ENCODE data around the gene B2M.
"Not testable (repeated sequence)": the region's sequence is repeated elsewhere in the genome, so short reads cannot be mapped to it uniquely, and the experiment has no call there.

Gene B2M

DNA sequence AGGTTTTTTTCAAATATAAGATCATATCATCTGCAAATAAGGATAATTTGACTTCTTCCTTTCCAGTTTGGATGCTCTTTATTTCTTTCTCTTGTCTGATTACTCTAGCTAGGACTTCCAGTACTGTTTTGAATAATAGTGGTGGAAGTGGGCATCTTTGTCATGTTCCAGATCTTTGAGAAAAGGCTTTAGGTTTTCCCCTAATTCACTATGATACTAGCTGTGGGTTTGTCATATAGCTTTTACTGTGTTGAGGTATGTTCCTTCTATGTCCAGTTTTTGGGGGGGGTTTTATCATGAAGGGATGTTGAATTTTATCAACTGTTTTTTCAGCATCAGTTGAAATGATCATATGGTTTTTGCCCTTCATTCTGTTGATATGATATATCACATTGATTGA is 10.6 kb upstream of the B2M start:
- not testable (repeated sequence) for DNase-seq

DNA sequence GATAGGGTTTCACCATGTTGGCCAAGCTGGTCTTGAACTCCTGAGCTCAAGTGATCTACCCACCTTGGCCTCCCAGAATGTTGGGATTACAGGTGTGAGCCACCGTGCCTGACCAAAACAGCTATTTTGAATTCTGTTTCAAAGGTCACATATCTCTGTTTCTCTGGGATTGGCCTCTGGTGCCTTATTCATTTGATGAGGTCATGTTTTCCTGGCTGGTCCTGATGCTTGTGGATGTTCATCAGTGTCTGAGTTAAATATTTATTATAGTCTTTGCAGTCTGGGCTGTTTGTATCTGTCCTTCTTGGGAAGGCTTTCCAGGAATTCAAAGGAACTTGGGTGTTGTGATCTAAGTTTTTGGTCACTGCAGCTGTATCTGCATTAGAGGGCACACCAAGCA is 5.3 kb upstream of the B2M start:
- DNase-seq = no peak

DNA sequence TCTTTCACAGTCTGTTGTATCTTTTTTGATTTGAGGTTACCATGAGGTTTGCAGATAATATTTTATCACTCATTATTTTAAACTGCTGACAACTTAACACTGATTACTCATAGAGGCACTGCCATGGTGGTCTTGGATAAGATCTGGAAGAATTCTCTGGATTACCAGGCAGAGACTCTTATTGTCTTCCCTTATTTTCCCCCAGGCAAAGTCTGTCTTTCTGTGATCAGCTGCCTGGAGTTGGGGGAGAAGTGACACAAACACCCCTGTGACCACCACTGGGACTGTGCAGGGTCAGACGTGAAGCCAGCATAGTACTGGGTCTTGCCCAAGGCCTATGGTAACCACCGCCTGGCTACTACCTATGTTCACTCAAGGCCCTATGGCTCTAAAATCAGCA is 4.9 kb upstream of the B2M start:
- no peak for DNase-seq

DNA sequence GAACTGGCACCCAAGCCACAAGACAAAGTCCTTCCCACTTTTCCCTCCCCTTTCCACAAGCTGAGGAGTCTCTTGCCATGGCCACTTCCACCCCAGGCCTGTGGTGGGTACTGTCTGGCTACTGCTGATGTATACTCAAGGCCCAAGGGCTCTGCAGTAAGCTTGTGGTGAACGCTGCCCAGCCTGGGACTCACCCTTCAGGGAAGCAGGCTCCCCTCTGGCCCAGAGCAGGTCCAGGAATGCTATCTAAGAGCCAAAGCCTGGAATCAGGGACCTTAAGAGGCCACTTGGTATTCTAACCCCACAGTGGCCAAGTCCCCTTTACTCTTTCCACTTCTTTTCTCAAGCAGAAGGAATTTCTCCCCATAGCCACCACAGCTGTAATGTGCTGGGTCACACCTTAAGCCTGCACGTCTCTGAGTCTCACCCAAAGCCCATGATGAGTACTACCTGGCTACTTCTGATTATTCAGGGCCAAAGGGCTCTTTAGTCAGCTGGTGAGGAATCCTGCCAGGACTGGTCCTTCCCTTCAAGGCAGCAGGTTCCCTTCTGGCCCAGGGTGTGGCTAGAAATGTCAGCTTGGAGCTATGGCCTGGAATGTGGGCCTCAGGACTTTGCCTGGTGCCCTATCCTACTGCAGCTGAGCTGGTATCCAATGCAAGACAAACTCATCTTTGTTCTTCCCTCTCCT is 4.2 kb upstream of the B2M start:
- no peak for DNase-seq

DNA sequence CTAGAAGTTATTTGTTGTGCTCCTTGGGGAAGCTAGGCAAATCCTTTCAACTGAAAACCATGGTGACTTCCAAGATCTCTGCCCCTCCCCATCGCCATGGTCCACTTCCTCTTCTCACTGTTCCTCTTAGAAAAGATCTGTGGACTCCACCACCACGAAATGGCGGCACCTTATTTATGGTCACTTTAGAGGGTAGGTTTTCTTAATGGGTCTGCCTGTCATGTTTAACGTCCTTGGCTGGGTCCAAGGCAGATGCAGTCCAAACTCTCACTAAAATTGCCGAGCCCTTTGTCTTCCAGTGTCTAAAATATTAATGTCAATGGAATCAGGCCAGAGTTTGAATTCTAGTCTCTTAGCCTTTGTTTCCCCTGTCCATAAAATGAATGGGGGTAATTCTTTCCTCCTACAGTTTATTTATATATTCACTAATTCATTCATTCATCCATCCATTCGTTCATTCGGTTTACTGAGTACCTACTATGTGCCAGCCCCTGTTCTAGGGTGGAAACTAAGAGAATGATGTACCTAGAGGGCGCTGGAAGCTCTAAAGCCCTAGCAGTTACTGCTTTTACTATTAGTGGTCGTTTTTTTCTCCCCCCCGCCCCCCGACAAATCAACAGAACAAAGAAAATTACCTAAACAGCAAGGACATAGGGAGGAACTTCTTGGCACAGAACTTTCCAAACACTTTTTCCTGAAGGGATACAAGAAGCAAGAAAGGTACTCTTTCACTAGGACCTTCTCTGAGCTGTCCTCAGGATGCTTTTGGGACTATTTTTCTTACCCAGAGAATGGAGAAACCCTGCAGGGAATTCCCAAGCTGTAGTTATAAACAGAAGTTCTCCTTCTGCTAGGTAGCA is 851 bp upstream of the B2M start:
- no peak for DNase-seq

DNA sequence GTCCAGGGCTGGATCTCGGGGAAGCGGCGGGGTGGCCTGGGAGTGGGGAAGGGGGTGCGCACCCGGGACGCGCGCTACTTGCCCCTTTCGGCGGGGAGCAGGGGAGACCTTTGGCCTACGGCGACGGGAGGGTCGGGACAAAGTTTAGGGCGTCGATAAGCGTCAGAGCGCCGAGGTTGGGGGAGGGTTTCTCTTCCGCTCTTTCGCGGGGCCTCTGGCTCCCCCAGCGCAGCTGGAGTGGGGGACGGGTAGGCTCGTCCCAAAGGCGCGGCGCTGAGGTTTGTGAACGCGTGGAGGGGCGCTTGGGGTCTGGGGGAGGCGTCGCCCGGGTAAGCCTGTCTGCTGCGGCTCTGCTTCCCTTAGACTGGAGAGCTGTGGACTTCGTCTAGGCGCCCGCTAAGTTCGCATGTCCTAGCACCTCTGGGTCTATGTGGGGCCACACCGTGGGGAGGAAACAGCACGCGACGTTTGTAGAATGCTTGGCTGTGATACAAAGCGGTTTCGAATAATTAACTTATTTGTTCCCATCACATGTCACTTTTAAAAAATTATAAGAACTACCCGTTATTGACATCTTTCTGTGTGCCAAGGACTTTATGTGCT is 527 bp downstream of the B2M start:
- DNase-seq = peak; percentile 71

DNA sequence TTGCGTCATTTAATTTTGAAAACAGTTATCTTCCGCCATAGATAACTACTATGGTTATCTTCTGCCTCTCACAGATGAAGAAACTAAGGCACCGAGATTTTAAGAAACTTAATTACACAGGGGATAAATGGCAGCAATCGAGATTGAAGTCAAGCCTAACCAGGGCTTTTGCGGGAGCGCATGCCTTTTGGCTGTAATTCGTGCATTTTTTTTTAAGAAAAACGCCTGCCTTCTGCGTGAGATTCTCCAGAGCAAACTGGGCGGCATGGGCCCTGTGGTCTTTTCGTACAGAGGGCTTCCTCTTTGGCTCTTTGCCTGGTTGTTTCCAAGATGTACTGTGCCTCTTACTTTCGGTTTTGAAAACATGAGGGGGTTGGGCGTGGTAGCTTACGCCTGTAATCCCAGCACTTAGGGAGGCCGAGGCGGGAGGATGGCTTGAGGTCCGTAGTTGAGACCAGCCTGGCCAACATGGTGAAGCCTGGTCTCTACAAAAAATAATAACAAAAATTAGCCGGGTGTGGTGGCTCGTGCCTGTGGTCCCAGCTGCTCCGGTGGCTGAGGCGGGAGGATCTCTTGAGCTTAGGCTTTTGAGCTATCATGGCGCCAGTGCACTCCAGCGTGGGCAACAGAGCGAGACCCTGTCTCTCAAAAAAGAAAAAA is 1.2 kb downstream of the B2M start:
- peak; percentile 69 for DNase-seq

DNA sequence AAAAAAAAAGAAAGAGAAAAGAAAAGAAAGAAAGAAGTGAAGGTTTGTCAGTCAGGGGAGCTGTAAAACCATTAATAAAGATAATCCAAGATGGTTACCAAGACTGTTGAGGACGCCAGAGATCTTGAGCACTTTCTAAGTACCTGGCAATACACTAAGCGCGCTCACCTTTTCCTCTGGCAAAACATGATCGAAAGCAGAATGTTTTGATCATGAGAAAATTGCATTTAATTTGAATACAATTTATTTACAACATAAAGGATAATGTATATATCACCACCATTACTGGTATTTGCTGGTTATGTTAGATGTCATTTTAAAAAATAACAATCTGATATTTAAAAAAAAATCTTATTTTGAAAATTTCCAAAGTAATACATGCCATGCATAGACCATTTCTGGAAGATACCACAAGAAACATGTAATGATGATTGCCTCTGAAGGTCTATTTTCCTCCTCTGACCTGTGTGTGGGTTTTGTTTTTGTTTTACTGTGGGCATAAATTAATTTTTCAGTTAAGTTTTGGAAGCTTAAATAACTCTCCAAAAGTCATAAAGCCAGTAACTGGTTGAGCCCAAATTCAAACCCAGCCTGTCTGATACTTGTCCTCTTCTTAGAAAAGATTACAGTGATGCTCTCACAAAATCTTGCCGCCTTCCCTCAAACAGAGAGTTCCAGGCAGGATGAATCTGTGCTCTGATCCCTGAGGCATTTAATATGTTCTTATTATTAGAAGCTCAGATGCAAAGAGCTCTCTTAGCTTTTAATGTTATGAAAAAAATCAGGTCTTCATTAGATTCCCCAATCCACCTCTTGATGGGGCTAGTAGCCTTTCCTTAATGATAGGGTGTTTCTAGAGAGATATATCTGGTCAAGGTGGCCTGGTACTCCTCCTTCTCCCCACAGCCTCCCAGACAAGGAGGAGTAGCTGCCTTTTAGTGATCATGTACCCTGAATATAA is 2.0 kb downstream of the B2M start:
- DNase-seq = no peak

DNA sequence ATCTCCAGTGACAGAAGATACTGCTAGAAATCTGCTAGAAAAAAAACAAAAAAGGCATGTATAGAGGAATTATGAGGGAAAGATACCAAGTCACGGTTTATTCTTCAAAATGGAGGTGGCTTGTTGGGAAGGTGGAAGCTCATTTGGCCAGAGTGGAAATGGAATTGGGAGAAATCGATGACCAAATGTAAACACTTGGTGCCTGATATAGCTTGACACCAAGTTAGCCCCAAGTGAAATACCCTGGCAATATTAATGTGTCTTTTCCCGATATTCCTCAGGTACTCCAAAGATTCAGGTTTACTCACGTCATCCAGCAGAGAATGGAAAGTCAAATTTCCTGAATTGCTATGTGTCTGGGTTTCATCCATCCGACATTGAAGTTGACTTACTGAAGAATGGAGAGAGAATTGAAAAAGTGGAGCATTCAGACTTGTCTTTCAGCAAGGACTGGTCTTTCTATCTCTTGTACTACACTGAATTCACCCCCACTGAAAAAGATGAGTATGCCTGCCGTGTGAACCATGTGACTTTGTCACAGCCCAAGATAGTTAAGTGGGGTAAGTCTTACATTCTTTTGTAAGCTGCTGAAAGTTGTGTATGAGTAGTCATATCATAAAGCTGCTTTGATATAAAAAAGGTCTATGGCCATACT is 4.0 kb downstream of the B2M start:
- no peak for DNase-seq

DNA sequence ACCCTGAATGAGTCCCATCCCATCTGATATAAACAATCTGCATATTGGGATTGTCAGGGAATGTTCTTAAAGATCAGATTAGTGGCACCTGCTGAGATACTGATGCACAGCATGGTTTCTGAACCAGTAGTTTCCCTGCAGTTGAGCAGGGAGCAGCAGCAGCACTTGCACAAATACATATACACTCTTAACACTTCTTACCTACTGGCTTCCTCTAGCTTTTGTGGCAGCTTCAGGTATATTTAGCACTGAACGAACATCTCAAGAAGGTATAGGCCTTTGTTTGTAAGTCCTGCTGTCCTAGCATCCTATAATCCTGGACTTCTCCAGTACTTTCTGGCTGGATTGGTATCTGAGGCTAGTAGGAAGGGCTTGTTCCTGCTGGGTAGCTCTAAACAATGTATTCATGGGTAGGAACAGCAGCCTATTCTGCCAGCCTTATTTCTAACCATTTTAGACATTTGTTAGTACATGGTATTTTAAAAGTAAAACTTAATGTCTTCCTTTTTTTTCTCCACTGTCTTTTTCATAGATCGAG is 4.5 kb downstream of the B2M start:
- DNase-seq = no peak

DNA sequence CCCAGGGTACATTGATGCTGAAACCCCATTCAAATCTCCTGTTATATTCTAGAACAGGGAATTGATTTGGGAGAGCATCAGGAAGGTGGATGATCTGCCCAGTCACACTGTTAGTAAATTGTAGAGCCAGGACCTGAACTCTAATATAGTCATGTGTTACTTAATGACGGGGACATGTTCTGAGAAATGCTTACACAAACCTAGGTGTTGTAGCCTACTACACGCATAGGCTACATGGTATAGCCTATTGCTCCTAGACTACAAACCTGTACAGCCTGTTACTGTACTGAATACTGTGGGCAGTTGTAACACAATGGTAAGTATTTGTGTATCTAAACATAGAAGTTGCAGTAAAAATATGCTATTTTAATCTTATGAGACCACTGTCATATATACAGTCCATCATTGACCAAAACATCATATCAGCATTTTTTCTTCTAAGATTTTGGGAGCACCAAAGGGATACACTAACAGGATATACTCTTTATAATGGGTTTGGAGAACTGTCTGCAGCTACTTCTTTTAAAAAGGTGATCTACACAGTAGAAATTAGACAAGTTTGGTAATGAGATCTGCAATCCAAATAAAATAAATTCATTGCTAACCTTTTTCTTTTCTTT is 5.8 kb downstream of the B2M start:
- DNase-seq = no peak

DNA sequence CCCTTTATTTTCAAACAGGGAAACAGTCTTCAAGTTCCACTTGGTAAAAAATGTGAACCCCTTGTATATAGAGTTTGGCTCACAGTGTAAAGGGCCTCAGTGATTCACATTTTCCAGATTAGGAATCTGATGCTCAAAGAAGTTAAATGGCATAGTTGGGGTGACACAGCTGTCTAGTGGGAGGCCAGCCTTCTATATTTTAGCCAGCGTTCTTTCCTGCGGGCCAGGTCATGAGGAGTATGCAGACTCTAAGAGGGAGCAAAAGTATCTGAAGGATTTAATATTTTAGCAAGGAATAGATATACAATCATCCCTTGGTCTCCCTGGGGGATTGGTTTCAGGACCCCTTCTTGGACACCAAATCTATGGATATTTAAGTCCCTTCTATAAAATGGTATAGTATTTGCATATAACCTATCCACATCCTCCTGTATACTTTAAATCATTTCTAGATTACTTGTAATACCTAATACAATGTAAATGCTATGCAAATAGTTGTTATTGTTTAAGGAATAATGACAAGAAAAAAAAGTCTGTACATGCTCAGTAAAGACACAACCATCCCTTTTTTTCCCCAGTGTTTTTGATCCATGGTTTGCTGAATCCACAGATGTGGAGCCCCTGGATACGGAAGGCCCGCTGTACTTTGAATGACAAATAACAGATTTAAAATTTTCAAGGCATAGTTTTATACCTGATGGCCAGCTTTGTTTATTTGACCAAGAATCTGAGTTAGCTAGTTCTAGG is 7.0 kb downstream of the B2M start:
- no peak for DNase-seq

DNA sequence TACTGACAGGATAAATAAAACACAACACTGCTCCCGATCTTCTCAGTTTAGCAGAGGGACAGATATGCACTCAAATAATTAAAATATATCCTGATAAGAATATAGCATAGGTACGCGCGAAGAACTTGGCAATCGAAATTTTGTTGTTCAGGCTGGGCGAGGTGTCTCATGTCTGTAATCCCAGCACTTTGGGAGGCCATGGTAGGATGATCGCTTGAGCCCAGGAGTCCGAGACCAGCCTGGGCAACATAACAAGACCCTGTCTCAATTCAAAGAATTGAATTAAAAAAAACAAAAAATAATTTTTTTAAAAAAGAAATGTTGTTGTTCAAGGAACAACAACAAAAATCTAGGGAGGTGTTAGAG is 7.6 kb downstream of the B2M start:
- DNase-seq = no peak

DNA sequence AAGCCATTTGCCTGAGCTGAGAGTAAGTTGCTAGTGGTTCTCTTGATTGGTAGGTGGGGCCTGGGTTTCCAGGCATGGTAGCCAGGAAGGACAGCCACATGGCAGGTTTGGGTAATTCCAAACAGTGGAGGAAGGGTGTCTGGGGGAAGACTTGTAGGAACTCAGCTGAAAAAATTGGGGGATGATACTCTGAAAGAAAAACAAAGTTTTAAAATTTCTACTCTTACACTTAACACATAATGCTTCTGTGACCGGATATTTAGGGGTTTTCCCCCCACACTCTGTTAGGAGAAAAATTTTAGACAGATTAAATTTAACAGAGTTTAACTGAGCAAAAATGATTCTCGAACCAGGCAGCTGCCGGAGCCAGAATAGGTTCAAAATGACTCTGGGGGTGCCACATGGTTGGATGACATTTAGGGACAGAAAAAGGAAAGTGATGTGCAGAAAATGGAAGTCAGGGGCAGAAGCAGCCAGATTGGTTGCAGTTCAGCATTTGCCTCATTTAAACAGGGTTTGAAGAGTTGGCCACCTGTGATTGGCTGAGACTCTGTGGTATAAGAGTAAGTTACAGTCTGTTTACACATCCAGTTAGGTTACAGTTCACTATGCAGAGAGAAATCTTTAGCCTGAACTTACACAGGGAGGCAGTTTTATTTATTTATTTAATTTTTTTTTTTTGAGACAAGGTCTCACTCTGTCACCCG is 8.1 kb downstream of the B2M start:
- no peak for DNase-seq

DNA sequence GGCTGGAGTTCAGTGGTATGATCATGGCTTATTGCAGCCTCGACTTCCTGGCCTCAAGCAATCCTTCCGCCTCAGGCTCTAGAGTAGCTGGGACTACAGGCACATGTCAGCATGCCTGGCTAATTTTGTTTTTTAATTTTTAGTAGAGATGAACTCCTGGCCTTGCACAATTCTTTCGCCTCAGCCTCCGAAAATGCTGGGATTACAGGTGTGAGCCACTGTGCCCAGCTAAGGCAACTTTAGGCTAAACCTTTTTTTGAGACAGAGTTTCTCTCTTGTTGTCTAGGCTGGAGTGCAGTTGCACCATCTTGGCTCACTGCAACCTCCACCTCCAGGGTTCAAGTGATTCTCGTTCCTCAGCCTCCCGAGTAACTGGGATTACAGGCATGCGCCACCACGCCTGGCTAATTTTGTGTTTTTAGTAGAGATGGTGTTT is 8.7 kb downstream of the B2M start:
- DNase-seq = not testable (repeated sequence)

DNA sequence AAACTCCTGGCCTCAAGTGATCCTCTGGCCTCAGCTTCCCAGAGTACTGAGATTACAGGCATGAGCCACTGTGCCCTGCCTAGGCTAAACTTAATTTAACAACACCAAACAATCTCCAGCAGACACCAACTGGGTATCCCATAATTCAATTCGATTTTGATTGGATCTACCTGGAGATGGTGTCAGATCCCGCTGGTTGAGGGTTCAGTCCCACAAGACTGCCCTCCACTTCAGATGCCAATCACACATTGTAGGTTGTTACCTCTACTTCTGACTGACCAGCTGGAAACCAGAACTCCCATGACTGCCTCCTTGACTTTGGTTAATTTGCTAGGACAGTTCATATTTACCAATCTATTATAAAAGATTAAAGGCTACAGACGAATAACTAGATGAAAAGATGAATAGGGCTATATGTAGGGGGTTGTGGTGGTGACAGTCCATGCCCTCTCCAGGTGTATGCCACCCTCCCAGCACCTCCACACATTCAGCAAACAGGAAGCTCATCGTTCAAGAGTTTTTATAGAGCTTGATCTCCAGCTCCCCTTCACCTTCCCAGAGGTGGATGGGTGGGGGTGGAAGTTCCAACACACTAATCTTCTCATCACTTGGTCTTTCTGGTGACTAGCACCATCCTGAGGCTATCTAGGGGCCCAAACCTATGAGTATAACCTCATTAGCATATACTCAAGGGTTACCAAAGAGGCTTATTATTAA is 9.3 kb downstream of the B2M start:
- no peak for DNase-seq

DNA sequence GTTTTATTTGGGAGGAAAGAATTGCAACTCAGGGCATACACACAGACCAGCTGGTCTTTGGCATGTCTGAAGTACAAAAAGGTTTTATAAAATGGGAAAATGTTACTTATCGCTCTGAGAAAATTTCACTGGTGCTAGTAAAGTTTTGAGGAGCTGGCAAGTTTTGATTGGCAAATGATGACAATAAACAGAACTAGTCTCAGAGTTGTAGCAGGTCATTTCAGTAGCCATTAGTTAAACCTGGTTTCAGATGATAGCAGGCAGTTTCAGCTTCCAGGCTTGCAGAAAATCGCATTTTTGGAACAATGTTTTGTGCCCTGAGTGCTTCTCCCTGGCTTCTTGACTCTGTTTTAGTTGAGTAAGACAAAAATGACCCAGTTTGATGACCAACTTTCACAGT is 10.7 kb downstream of the B2M start:
- no peak for DNase-seq

DNA sequence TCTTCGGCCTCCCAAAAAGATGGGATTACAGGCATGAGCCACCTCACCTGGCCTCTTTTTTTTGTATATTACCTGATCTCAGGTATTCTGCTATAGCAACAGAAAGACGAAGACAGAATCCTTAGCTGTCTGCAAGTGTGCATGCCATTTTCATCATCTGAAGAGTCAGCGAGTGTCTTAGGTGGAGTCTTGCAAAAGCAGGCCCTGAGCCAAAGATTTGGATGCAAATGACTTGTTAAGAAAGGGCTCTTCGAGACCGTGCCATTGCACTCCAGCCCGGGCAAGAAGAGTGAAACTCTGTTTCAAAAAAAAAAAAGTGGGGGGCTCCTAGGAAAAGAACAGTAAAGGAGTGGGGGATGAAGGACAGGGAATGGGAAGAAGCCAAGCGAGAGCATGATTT is 14.8 kb downstream of the B2M start:
- no peak for DNase-seq

All from right hindlimb (tissue), 1 donor.